Measurements from ENCODE around the gene MBTPS1.

DNA sequence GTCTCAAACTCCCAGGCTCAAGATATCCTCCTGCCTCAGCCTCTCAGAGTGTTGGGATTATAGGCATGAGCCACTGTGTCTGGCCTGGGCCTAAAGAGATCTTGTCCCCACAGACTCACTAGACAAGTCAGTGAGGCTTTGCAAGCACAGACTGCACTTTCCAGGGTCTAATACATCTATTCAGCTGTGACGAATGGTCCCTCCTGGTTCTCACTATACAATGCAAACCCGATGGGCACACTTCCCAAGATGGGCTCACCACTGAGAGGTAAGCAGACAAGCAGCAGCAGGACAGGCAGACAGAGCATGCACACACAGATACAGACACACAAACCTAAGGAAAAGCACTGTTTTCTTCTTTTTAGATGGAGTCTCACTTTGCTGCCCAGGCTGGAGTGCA, 8.8 kb downstream of the MBTPS1 start:
- TF ChIP-seq, protein P1, sequence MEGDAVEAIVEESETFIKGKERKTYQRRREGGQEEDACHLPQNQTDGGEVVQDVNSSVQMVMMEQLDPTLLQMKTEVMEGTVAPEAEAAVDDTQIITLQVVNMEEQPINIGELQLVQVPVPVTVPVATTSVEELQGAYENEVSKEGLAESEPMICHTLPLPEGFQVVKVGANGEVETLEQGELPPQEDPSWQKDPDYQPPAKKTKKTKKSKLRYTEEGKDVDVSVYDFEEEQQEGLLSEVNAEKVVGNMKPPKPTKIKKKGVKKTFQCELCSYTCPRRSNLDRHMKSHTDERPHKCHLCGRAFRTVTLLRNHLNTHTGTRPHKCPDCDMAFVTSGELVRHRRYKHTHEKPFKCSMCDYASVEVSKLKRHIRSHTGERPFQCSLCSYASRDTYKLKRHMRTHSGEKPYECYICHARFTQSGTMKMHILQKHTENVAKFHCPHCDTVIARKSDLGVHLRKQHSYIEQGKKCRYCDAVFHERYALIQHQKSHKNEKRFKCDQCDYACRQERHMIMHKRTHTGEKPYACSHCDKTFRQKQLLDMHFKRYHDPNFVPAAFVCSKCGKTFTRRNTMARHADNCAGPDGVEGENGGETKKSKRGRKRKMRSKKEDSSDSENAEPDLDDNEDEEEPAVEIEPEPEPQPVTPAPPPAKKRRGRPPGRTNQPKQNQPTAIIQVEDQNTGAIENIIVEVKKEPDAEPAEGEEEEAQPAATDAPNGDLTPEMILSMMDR (IDR thresholded peaks at IDR 0.05) = no peak
- no peak for TF ChIP-seq ZFX (IDR thresholded peaks at IDR 0.05; ENCODE audit: borderline replicate concordance)

All from 22Rv1 (cell line).